ENCODE measurements around the gene NSDHL. TPM values are rescaled to one million over a fixed set of nuclear protein-coding genes. Genes with fewer than 3 reads are reported as not detected.

NSDHL gene
- total and polyA plus RNA-seq, 2 donors from 2014 or later = 14.3 to 30.9 TPM

- Histone ChIP-seq H3K9me3 (ENCODE audit: control insufficient read depth in 2 of 3, insufficient read depth in 1 of 3, low read length in 3 of 3) (no peaks in the 10 kb centered on the region), H3K27ac (ENCODE audit: low read depth in 2 of 2, low read length in 2 of 2) (no peak overlapping the region), H3K9ac (ENCODE audit: low read length in 3 of 3) (no peak overlapping the region), H3K36me3 (ENCODE audit: control insufficient read depth in 2 of 3, insufficient read depth in 3 of 3, low read length in 3 of 3) (no peaks in the 10 kb centered on the region), H3K4me1 (ENCODE audit: control insufficient read depth in 2 of 3, insufficient read depth in 2 of 3, low read depth in 1 of 3, low read length in 3 of 3) (no peaks in the 10 kb centered on the region), H3K27me3 (ENCODE audit: control insufficient read depth, insufficient read depth, low read length) (no peaks in the 10 kb centered on the region), H3K4me3 (ENCODE audit: low read length in 3 of 3) (no peak overlapping the region)
- no peak for DNase-seq
- intact Hi-C loops (cut with DNase I) = no loop called here
- FAIRE-seq = no peak
- TF ChIP-seq CTCF (IDR thresholded peaks at IDR 0.05; ENCODE audit: borderline replicate concordance, extremely low read depth, insufficient read depth) = no peak
Observed at GRCh38 chrX:152917656-152918579, 87.1 kb downstream of the NSDHL start.

- Histone ChIP-seq H3K27ac (ENCODE audit: low read depth in 2 of 2, low read length in 2 of 2) (no peak overlapping the region), H3K27me3 (ENCODE audit: control insufficient read depth, insufficient read depth, low read length) (no peaks in the 10 kb centered on the region), H3K4me1 (ENCODE audit: control insufficient read depth in 2 of 3, insufficient read depth in 2 of 3, low read depth in 1 of 3, low read length in 3 of 3) (no peaks in the 10 kb centered on the region), H3K9ac (ENCODE audit: low read length in 3 of 3) (no peak overlapping the region), H3K9me3 (ENCODE audit: control insufficient read depth in 2 of 3, insufficient read depth in 1 of 3, low read length in 3 of 3) (no peaks in the 10 kb centered on the region), H3K36me3 (ENCODE audit: control insufficient read depth in 2 of 3, insufficient read depth in 3 of 3, low read length in 3 of 3) (no peaks in the 10 kb centered on the region), H3K4me3 (ENCODE audit: low read length in 3 of 3) (no peak overlapping the region)
- no peak for FAIRE-seq
- DNase-seq = no peak
- TF ChIP-seq CTCF (IDR thresholded peaks at IDR 0.05; ENCODE audit: borderline replicate concordance, extremely low read depth, insufficient read depth) = no peak
- intact Hi-C loops (cut with DNase I) = no loop called here
Observed at GRCh38 chrX:152918707-152919106, 87.8 kb downstream of the NSDHL start.

Other genes with a start within 250 kb of the NSDHL start
- 0.03 TPM for gene GABRQ, start 193.2 kb upstream of the NSDHL start, total RNA-seq
- gene GABRQ, start 193.2 kb upstream of the NSDHL start, polyA plus RNA-seq (ENCODE audit: insufficient read depth, low read depth, low replicate concordance) = not detected
- gene MAGEA3, start 132.3 kb upstream of the NSDHL start, total RNA-seq = not detected
- not detected for gene MAGEA3, start 132.3 kb upstream of the NSDHL start, polyA plus RNA-seq (ENCODE audit: insufficient read depth, low read depth, low replicate concordance)
- gene CSAG2, start 121.8 kb upstream of the NSDHL start, total RNA-seq = not detected
- gene CSAG2, start 121.8 kb upstream of the NSDHL start, polyA plus RNA-seq (ENCODE audit: insufficient read depth, low read depth, low replicate concordance) = not detected
- gene MAGEA2B, start 116.4 kb upstream of the NSDHL start, total RNA-seq = not detected
- gene MAGEA2B, start 116.4 kb upstream of the NSDHL start, polyA plus RNA-seq (ENCODE audit: insufficient read depth, low read depth, low replicate concordance) = not detected
- gene CSAG1, start 97.3 kb upstream of the NSDHL start, total RNA-seq = not detected
- not detected for gene CSAG1, start 97.3 kb upstream of the NSDHL start, polyA plus RNA-seq (ENCODE audit: insufficient read depth, low read depth, low replicate concordance)
- not detected for gene MAGEA12, start 97.3 kb upstream of the NSDHL start, total RNA-seq
- not detected for gene MAGEA12, start 97.3 kb upstream of the NSDHL start, polyA plus RNA-seq (ENCODE audit: insufficient read depth, low read depth, low replicate concordance)
- not detected for gene MAGEA2, start 77.2 kb upstream of the NSDHL start, total RNA-seq
- not detected for gene MAGEA2, start 77.2 kb upstream of the NSDHL start, polyA plus RNA-seq (ENCODE audit: insufficient read depth, low read depth, low replicate concordance)
- not detected for gene CSAG3, start 71.8 kb upstream of the NSDHL start, total RNA-seq
- gene CSAG3, start 71.8 kb upstream of the NSDHL start, polyA plus RNA-seq (ENCODE audit: insufficient read depth, low read depth, low replicate concordance) = not detected
- not detected for gene MAGEA6, start 61.4 kb upstream of the NSDHL start, total RNA-seq
- gene MAGEA6, start 61.4 kb upstream of the NSDHL start, polyA plus RNA-seq (ENCODE audit: insufficient read depth, low read depth, low replicate concordance) = not detected
- gene CETN2, start 306 bp upstream of the NSDHL start, total RNA-seq = 66.4 TPM
- gene CETN2, start 306 bp upstream of the NSDHL start, polyA plus RNA-seq (ENCODE audit: insufficient read depth, low read depth, low replicate concordance) = 121 TPM
- gene ZNF185, start 67.0 kb downstream of the NSDHL start, total RNA-seq = 24.3 TPM
- gene ZNF185, start 67.0 kb downstream of the NSDHL start, polyA plus RNA-seq (ENCODE audit: insufficient read depth, low read depth, low replicate concordance) = 12.0 TPM
- gene PNMA5, start 163.1 kb downstream of the NSDHL start, total RNA-seq = not detected
- not detected for gene PNMA5, start 163.1 kb downstream of the NSDHL start, polyA plus RNA-seq (ENCODE audit: insufficient read depth, low read depth, low replicate concordance)
- gene PNMA3, start 225.4 kb downstream of the NSDHL start, total RNA-seq = 1.7 TPM
- gene PNMA3, start 225.4 kb downstream of the NSDHL start, polyA plus RNA-seq (ENCODE audit: insufficient read depth, low read depth, low replicate concordance) = 4.3 TPM
- gene PNMA6A, start 241.4 kb downstream of the NSDHL start, total RNA-seq = 4.2 TPM
- 15.8 TPM for gene PNMA6A, start 241.4 kb downstream of the NSDHL start, polyA plus RNA-seq (ENCODE audit: insufficient read depth, low read depth, low replicate concordance)

All from kidney (tissue), 14 donors.